Anterior cingulate cortex (tissue), 58 donors: ENCODE measurements around the gene APRT.
"Not testable (repeated sequence)": the region's sequence is repeated elsewhere in the genome, so short reads cannot be mapped to it uniquely, and the experiment has no call there.

ENCODE experiments used
- DNase-seq, 58 donors: peaks; one replicate each; lab custom pipeline; 2025; lab: John Stamatoyannopoulos, UW

Gene APRT

GRCh38 chr16:88792668-88793250 is 19.0 kb downstream of the APRT start:
- no peak for DNase-seq

DNA sequence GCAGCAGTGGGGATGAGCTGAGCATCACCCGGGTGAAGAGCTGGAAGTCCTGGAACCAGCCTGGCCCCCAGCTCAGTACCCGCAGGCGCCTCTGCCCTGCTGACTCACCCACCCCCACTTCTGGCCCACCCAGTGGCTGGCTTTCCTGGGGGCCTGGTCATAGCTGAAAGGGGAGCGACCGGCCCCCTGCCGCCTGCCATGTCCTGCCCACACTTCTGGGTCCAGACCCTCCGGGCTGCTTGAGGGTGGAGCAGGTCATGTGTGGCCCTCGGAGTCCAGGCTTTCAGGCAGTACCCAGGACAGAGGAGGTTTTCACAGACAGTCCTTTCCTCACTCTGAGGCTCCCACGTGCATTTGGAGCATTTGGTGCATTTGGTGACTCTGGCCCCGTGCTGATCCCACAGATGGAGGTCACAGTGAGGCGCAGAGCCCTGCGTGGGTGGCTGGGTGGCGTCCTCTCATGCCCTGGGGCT is 19.6 kb downstream of the APRT start:
- no peak for DNase-seq

- DNase-seq, result peak in 6 of 58 donors; percentile 21 to 48 (median 24)
Observed at GRCh38 chr16:88790312-88791211, 21.2 kb downstream of the APRT start.

- DNase-seq, result no peak
Observed at GRCh38 chr16:88789594-88789993, 22.1 kb downstream of the APRT start.

DNA sequence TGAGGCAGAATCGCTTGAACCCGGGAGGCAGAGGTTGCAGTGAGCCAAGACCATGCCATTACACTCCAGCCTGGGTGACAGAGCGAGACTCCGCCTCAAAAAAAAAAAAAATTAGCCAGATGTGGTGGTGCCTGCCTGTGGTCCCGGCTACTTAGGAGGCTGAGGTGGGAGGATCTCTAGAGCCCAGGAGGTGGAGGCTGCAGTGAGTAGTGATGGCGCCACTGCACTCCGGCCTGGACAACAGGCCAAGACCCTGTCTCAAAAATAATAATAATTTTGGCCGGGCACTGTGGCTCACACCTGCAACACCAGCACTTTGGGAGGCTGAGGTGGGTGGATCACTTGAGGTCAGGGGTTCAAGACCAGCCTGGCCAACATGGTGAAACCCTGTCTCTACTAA is 23.0 kb downstream of the APRT start:
- DNase-seq, result not testable (repeated sequence)

DNA sequence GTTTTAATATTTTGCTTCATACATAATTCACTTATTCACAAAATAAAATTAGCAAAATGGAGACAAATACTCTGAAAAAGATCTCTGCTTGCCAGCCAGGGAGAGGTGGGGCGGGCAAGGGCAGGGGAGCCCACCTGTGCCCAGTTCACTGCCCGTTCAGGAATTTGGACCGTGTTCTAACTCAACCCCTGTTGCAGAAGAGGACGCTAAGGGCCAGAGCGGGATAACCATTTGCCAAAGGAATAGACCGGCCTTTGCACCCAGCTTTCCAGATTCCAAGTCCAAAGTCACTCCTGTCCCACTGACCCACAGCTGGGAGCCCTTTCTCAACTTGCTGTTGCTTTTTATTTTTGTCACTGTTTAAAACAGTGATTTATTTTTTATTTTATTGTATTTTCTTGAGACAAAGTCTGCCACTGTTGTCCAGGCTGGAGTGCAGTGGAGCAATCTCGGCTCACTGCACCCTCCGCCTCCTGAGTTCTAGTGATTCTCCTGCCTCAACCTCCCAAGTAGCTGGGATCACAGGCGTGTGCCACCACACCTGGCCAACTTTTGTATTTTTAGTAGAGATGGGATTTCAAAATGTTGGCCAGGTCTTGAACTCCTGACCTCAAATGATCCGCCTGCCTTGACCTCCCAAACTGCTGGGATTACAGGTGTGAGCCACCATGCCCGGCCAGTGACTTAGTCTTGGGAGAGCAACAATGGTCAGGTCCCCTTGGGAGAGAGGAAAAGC is 24.0 kb downstream of the APRT start:
- no peak for DNase-seq

GRCh38 chr16:88785106-88785924 is 26.4 kb downstream of the APRT start, which contains the start of gene PIEZO1:
PIEZO1 (minus strand) TSS chr16:88785220; CDS start chr16:88784964, 256 bp downstream.
- DNase-seq, result peak in 47 of 58 donors; percentile 9 to 70 (median 44)

DNA sequence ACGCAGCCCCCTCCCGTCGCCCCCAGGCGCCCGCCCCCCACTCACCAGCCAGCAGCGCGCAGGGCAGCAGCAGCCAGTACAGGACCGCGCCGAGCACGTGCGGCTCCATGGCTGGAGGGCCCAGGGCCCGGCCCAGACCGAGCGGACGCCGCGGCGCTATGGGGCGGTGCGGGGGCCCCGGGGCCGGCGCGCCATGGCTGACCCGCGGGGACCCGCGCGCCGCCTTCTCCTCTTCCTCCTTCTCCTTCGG is 26.9 kb downstream of the APRT start:
- no peak for DNase-seq

GRCh38 chr16:88784074-88784855 is 27.5 kb downstream of the APRT start:
- DNase-seq, result peak in 6 of 58 donors; percentile 22 to 41 (median 32)

DNA sequence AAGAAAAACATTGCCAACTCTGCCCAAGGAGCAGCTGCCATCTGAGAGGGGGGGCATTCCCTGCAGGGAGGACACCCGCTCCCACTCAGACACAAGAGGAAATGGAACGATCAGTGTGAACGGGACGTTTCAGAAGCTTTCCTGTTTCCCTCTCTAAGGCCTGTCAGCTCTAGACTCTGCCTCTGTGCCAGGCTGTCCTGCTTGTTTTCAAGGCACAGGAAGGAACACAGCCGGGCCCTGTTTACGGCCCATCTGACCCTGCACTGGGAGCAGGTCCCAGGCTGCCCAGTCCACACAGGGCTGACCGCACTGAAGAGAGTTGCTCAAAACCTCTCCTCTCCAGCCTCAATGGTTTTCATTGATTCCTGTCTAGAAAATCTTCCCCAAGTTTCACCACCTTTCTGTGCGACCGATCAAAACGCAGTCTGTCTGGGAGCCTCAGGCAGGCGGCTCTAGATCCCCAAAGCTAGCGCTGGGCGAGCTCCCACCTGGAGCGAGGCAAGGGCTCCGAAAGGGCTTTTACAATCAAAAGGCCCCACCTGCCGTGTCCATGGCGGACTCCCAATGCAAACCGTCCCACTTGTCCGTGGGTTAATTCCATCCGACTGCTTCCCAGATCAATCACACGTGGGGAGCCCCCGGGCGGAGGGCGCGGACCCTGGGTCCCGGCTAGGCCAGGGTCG is 28.2 kb downstream of the APRT start:
- peak in 52 of 58 donors; percentile 17 to 84 (median 54) for DNase-seq

GRCh38 chr16:88782454-88783390 is 29.0 kb downstream of the APRT start:
- peak in 20 of 58 donors; percentile 15 to 69 (median 36) for DNase-seq

- peak in 1 of 58 donors; percentile 22 for DNase-seq
Observed at GRCh38 chr16:88781140-88782077, 30.3 kb downstream of the APRT start.

GRCh38 chr16:88780142-88781062 is 31.3 kb downstream of the APRT start:
- no peak for DNase-seq

DNA sequence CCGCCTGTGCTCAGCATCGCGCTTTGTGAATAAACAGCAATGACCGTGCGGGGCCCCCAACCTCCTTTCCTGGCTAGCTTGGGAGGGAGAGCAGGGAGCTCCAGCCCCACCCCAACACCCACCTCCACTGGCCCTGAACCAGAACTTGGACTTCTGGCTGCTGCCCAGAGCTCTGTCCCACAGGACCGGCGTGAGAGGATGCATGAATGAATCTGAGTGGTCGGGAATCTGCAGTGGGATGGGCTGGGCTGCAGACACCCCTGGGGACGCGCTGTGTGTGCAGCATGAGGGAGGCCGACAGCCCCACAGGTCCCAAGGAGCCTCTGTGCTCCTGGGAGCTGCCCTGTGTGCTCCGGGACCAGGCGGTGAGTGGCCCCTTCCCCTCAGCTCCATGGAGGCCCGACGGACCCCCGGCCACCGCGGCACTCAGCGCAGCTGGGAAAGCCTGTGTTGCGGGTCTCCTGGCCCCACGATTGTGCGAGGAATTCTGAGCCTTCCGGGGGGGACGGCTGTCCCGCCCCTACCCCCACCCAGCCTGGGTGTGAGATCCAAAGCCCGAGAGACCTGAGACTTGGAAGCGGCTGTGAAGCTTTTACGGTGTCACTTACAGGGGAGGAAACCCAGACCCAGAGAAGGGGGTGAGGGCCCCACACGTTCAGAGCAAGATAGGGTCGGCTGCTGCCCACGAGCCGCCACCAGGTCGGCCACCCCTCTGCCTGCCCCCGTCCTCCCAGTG is 32.2 kb downstream of the APRT start:
- DNase-seq, result no peak
